Keratinocyte (primary cell): ENCODE data around the gene ZFPL1. TPM values are rescaled to one million over a fixed set of nuclear protein-coding genes. Genes with fewer than 3 reads are reported as not detected.

Experiments used
- DNase-seq: peaks from one replicate; pipeline ENCODE4 v3.0.0-alpha.2; 2011; ENCODE audit warnings: low read depth, missing footprints, low spot score
- FAIRE-seq: peaks from 2 replicates; lab custom pipeline; 2011; peaks lifted over from hg19 to GRCh38; lab: Jason Lieb, UNC
- H2AFZ ChIP-seq: 2 replicates; pipeline ENCODE4 v1.6.0; 2012; ENCODE audit warnings: low read length, control low read depth, inconsistent platforms; ENCODE audit not compliant: control insufficient read depth
- H3K27ac ChIP-seq: 2 replicates; pipeline ENCODE4 v1.5.1; 2011; ENCODE audit warnings: low read length; ENCODE audit not compliant: control insufficient read depth, insufficient read depth
- H3K27me3 ChIP-seq: 3 replicates; pipeline ENCODE4 v1.6.0; 2011; ENCODE audit warnings: low read length; ENCODE audit not compliant: control insufficient read depth, insufficient read depth; ENCODE audit errors: extremely low read depth
- H3K36me3 ChIP-seq, 2 experiments: 2 replicates in 1 of 2; 3 replicates in 1 of 2; pipeline ENCODE4 v1.5.1; 2011; ENCODE audit warnings: low read length in 2 of 2, mild to moderate bottlenecking in 1 of 2; ENCODE audit not compliant: control insufficient read depth in 2 of 2, insufficient read depth in 2 of 2; ENCODE audit errors: extremely low read depth in 1 of 2
- H3K4me1 ChIP-seq: 3 replicates; pipeline ENCODE4 v1.5.1; 2011; ENCODE audit warnings: low read length; ENCODE audit not compliant: control insufficient read depth, insufficient read depth; ENCODE audit errors: extremely low read depth
- H3K4me2 ChIP-seq: 3 replicates; pipeline ENCODE4 v1.6.0; 2011; ENCODE audit warnings: low read depth, low read length; ENCODE audit not compliant: control insufficient read depth, insufficient read depth; ENCODE audit errors: extremely low read depth
- H3K4me3 ChIP-seq, 3 experiments: fragments of 200-600 bp in 1 of 3; sonication (generic) in 1 of 3; 2 replicates in 2 of 3; 3 replicates in 1 of 3; pipeline ENCODE4 v1.5.1; 2011 to 2016; ENCODE audit warnings: low read length in 3 of 3, mild to moderate bottlenecking in 3 of 3, control low read depth in 2 of 3, inconsistent platforms in 1 of 3, low read depth in 1 of 3, mixed read lengths in 1 of 3, mixed run types in 1 of 3, moderate library complexity in 1 of 3; ENCODE audit not compliant: control insufficient read depth in 2 of 3, insufficient read depth in 2 of 3; ENCODE audit errors: extremely low read depth in 1 of 3
- H3K79me2 ChIP-seq: 2 replicates; pipeline ENCODE4 v1.6.0; 2012; ENCODE audit warnings: low read length; ENCODE audit not compliant: control insufficient read depth, insufficient read depth
- H3K9ac ChIP-seq: 3 replicates; pipeline ENCODE4 v1.6.0; 2011; ENCODE audit warnings: low read length; ENCODE audit not compliant: control insufficient read depth, insufficient read depth; ENCODE audit errors: extremely low read depth
- H3K9me1 ChIP-seq: 3 replicates; pipeline ENCODE4 v1.6.0; 2011; ENCODE audit warnings: low read length; ENCODE audit not compliant: control insufficient read depth, insufficient read depth; ENCODE audit errors: extremely low read depth
- H3K9me3 ChIP-seq: 2 replicates; pipeline ENCODE4 v1.5.1; 2012; ENCODE audit warnings: low read depth, low read length; ENCODE audit not compliant: control insufficient read depth
- H4K20me1 ChIP-seq: 3 replicates; pipeline ENCODE4 v1.6.0; 2011; ENCODE audit warnings: low read length; ENCODE audit not compliant: control insufficient read depth, insufficient read depth; ENCODE audit errors: extremely low read depth
- CTCF ChIP-seq, 3 experiments: IDR thresholded peaks in 1 of 3; conservative IDR thresholded peaks in 1 of 3; optimal IDR thresholded peaks in 1 of 3; 2 replicates in 2 of 3; 3 replicates in 1 of 3; pipeline versions ENCODE3 to v1.5.1; 2011; ENCODE audit warnings: low read length in 3 of 3, mild to moderate bottlenecking in 3 of 3, moderate library complexity in 2 of 3, control low read depth in 1 of 3, inconsistent platforms in 1 of 3; ENCODE audit not compliant: insufficient read depth in 2 of 3; ENCODE audit errors: extremely low read depth in 1 of 3
- EZH2 ChIP-seq: IDR thresholded peaks from one replicate; pipeline ENCODE4 v1.6.1; 2012; ENCODE audit warnings: inconsistent platforms, mild to moderate bottlenecking, low read length, moderate library complexity
- dilution Hi-C: fragments of 300-500 bp; cut with MboI; formaldehyde crosslinking; loops from one replicate; pipeline ENCODE4 v1.7.0; 2020; ENCODE audit warnings: low sequenced_read_pairs; ENCODE audit not compliant: extremely low pct_ligation_motif_present
- polyA plus RNA-seq, 5 experiments: library from polyadenylated mRNA; depleted of rRNA in 3 of 5; stranded (reverse) in 3 of 5; stranded (forward) in 1 of 5; unstranded in 1 of 5; fragments of >200 nt; gene quantifications; 1 replicate in 1 of 5; 2 replicates in 3 of 5; 3 replicates in 1 of 5; pipeline versions ENCODE4 v1.2.1 to v1.2.3, GENCODE V29; 2011 to 2012; ENCODE audit warnings: missing spikeins in 2 of 5, low read depth in 1 of 5, low replicate concordance in 1 of 5

The ZFPL1 gene
- polyA plus RNA-seq, 1 donor (not counting 4 experiments of a cell fraction or from before 2014, with no cell fraction given): 15.0 TPM

- Histone ChIP-seq H3K4me3 (no peak overlapping the region), H3K4me2 (no peak overlapping the region), H3K9me1 (no peaks in the 10 kb centered on the region), H3K9me3 (no peaks in the 10 kb centered on the region), H2AFZ (no peak overlapping the region), H3K4me1 (peaks cover 20% of the 10 kb centered on the region), H3K27ac (no peak overlapping the region), H4K20me1 (no peaks in the 10 kb centered on the region), H3K27me3 (no peaks in the 10 kb centered on the region), H3K79me2 (peaks cover 5% of the 10 kb centered on the region), H3K36me3 (peaks cover 3 to 7% of the 10 kb centered on the region in 2 experiments), H3K9ac (no peak overlapping the region)
- DNase-seq: no peak
- dilution Hi-C loops: no loop called here
- TF ChIP-seq CTCF (optimal IDR thresholded peaks at IDR 0.05 in 1 of 3, IDR thresholded peaks at IDR 0.05 in 1 of 3, conservative IDR thresholded peaks at IDR 0.05 in 1 of 3; ENCODE audit: extremely low read depth in 1 of 3, insufficient read depth in 2 of 3, low read length in 3 of 3) (no peak), EZH2 (no peak)
- FAIRE-seq: no peak
Measured at GRCh38 chr11:65043881-65044501, 40.0 kb upstream of the ZFPL1 start.

GRCh38 chr11:65045061-65045460 lies 39.0 kb upstream of the ZFPL1 start:
- Histone ChIP-seq H3K36me3 (peaks cover 3 to 7% of the 10 kb centered on the region in 2 experiments), H3K27me3 (no peaks in the 10 kb centered on the region), H3K9ac (no peak overlapping the region), H3K4me2 (no peak overlapping the region), H3K9me3 (no peaks in the 10 kb centered on the region), H4K20me1 (no peaks in the 10 kb centered on the region), H3K79me2 (peaks cover 5% of the 10 kb centered on the region), H2AFZ (no peak overlapping the region), H3K9me1 (no peaks in the 10 kb centered on the region), H3K27ac (no peak overlapping the region), H3K4me3 (no peak overlapping the region), H3K4me1 (peaks cover 20% of the 10 kb centered on the region)
- DNase-seq (no peak), FAIRE-seq (no peak)
- dilution Hi-C loops: no loop called here
- TF ChIP-seq CTCF (optimal IDR thresholded peaks at IDR 0.05 in 1 of 3, IDR thresholded peaks at IDR 0.05 in 1 of 3, conservative IDR thresholded peaks at IDR 0.05 in 1 of 3; ENCODE audit: extremely low read depth in 1 of 3, insufficient read depth in 2 of 3, low read length in 3 of 3) (no peak), EZH2 (no peak)
